SH-SY5Y (cell line): ENCODE data around the gene CLEC3B.

Experiments used
- GATA2 ChIP-seq: IDR thresholded peaks from 2 replicates; pipeline ENCODE4 v1.6.1; 2011; ENCODE audit warnings: mild to moderate bottlenecking, low read depth, low read length
- GATA3 ChIP-seq: IDR thresholded peaks from 2 replicates; pipeline ENCODE4 v1.6.1; 2011; ENCODE audit warnings: low read depth, mild to moderate bottlenecking, low read length, moderate library complexity

GRCh38 chr3:45037720-45038455, 11.8 kb downstream of the CLEC3B start:
- TF ChIP-seq GATA2 (no peak), GATA3 (no peak)
